Right forelimb (tissue), 1 donor: ENCODE results near the gene ADARB2.

ENCODE experiments used
- DNase-seq: peaks from one replicate; pipeline ENCODE4 v3.0.0-alpha.2; 2018

Gene ADARB2

GRCh38 chr10:1293636-1294435 is 443.5 kb downstream of the ADARB2 start:
- no peak for DNase-seq

GRCh38 chr10:1293157-1293556 is 444.2 kb downstream of the ADARB2 start:
- DNase-seq, result no peak

GRCh38 chr10:1292611-1293031 is 444.7 kb downstream of the ADARB2 start:
- DNase-seq, result no peak

GRCh38 chr10:1291178-1292090 is 445.9 kb downstream of the ADARB2 start:
- DNase-seq, result no peak

- no peak for DNase-seq
These were observed 447.3 kb downstream of the ADARB2 start for GRCh38 chr10:1290071-1290471.

- no peak for DNase-seq
These were observed 447.7 kb downstream of the ADARB2 start for GRCh38 chr10:1289591-1289990.

GRCh38 chr10:1287971-1288401 is 449.3 kb downstream of the ADARB2 start:
- no peak for DNase-seq

GRCh38 chr10:1287487-1287886 is 449.8 kb downstream of the ADARB2 start:
- no peak for DNase-seq

- no peak for DNase-seq
These were observed 453.2 kb downstream of the ADARB2 start for GRCh38 chr10:1284076-1284475.

- no peak for DNase-seq
These were observed 455.9 kb downstream of the ADARB2 start for GRCh38 chr10:1281405-1281782.

- DNase-seq, result no peak
These were observed 456.6 kb downstream of the ADARB2 start for GRCh38 chr10:1280466-1281404.

- DNase-seq, result no peak
These were observed 459.0 kb downstream of the ADARB2 start for GRCh38 chr10:1278306-1278705.

- DNase-seq, result no peak
These were observed 462.4 kb downstream of the ADARB2 start for GRCh38 chr10:1274701-1275544.

GRCh38 chr10:1274111-1274661 is 463.1 kb downstream of the ADARB2 start:
- DNase-seq, result no peak

- no peak for DNase-seq
These were observed 463.8 kb downstream of the ADARB2 start for GRCh38 chr10:1273372-1274105.

GRCh38 chr10:1272777-1273161 is 464.6 kb downstream of the ADARB2 start:
- DNase-seq, result no peak

GRCh38 chr10:1272079-1272776 is 465.1 kb downstream of the ADARB2 start:
- DNase-seq, result no peak

GRCh38 chr10:1270906-1271305 is 466.4 kb downstream of the ADARB2 start:
- no peak for DNase-seq

GRCh38 chr10:1270490-1270889 is 466.8 kb downstream of the ADARB2 start:
- DNase-seq, result no peak

GRCh38 chr10:1268831-1269230 is 468.5 kb downstream of the ADARB2 start:
- no peak for DNase-seq
